Measurements from ENCODE around the gene CPA2.

Gene CPA2

DNA sequence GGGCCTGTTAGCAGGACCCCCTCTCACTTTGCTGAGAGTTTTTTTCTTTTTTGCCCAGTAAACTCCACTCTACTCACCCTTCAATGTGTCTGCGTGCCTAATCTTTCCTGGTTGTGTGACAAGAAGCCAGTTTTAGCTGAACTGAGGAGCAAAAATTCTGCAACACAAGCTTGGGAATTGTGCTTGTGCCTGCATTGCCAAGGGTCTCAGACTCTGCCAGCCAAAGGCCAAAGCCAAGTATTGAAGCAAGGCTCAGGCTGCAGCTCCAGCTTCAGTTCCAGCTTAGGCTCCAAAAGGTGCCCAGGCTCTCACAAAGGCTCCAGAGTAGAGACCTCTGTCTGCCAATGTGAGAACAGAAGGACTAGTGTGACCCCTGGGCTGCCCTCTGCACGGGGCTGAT lies 4.2 kb upstream of the CPA2 start:
- TF ChIP-seq, protein P1, sequence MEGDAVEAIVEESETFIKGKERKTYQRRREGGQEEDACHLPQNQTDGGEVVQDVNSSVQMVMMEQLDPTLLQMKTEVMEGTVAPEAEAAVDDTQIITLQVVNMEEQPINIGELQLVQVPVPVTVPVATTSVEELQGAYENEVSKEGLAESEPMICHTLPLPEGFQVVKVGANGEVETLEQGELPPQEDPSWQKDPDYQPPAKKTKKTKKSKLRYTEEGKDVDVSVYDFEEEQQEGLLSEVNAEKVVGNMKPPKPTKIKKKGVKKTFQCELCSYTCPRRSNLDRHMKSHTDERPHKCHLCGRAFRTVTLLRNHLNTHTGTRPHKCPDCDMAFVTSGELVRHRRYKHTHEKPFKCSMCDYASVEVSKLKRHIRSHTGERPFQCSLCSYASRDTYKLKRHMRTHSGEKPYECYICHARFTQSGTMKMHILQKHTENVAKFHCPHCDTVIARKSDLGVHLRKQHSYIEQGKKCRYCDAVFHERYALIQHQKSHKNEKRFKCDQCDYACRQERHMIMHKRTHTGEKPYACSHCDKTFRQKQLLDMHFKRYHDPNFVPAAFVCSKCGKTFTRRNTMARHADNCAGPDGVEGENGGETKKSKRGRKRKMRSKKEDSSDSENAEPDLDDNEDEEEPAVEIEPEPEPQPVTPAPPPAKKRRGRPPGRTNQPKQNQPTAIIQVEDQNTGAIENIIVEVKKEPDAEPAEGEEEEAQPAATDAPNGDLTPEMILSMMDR (IDR thresholded peaks at IDR 0.05; ENCODE audit: borderline replicate concordance, control extremely low read depth, extremely low read depth, insufficient read depth, missing control alignments) = no peak
- DNase-seq (ENCODE audit: low spot score) = no peak
- in situ Hi-C loops (cut with MboI; ENCODE audit: low sequenced_read_pairs, unreplicated experiment) = no loop called here

DNA sequence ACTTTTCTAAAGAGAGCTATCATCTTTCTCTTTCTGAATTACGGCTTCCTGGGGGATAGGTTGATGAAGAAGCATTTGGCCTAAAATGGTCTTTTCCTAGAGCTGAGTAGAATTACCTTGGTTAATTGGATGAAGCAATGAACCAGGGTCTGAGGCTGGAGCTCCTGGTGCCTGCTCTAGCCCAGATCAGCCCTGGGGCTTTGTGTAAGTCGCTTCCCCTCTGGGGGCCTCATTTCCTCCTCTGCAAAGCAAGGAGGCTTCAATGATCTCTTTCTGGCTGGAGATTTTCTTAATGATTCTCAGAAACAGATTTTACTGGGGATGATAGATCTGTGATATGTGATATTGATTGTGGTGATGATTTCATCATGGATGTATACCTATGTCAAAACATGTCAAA lies 3.5 kb upstream of the CPA2 start:
- in situ Hi-C loops (cut with MboI; ENCODE audit: low sequenced_read_pairs, unreplicated experiment) = no loop called here
- TF ChIP-seq, protein P1 (IDR thresholded peaks at IDR 0.05; ENCODE audit: borderline replicate concordance, control extremely low read depth, extremely low read depth, insufficient read depth, missing control alignments) = no peak
- no peak for DNase-seq (ENCODE audit: low spot score)

DNA sequence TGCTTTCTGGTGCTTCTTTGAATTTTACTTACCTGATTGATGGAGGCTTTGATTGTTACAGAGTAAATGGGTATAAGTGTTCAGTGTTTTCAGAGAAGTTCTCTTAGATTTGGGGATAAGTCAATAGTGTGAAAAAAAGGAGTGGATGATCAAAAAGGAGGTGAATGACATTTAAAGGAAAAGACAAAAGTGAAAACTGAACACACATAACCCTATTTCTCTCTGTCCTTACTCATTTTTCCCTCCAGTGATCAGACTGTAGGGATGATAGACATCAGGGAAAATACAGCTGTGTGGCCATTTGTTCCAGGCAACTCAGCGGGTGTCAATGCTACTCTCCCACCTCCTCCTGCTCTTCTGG lies 278 bp downstream of the CPA2 start:
- in situ Hi-C loops (cut with MboI; ENCODE audit: low sequenced_read_pairs, unreplicated experiment) = no loop called here
- TF ChIP-seq, protein P1 (IDR thresholded peaks at IDR 0.05; ENCODE audit: borderline replicate concordance, control extremely low read depth, extremely low read depth, insufficient read depth, missing control alignments) = no peak
- DNase-seq (ENCODE audit: low spot score) = no peak

DNA sequence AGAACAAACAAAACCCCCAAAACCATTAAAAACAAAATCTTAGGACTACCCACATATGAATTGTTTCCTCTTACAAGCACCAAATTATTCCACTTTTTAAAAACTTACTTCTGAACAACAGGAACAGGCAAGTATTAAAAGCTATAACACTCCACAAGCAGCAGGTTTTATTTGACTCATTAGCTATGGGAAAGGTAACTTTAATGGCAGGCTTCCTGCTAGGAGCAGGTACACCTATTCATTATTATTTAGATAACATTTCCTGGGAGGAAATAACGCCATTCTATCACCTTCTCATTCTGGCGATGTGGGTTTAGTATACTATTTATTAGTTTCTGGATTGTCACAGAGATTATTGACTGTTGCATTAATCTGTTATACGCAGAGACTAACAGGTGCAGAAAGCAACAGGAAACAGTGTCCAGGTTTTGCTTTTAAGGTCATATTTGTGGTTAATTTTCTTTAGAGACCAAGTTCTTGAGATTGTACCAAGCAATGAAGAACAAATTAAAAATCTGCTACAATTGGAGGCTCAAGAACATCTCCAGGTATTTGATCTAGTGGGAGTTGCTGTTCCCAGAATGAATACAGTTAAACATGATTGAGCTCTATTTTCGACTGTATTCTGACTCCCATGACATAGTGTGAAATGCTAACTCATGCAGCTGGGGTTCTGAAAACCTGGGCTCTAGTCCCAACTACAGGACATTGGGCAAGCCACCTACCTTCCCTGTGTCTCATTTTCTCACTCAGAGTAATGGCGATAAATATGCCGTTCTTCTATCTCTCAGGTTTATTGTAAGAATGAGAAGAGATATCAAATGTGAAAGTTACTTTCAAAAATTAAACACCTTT lies 2.0 kb downstream of the CPA2 start:
- in situ Hi-C loops (cut with MboI; ENCODE audit: low sequenced_read_pairs, unreplicated experiment) = no loop called here
- DNase-seq (ENCODE audit: low spot score) = no peak
- TF ChIP-seq, protein P1 (IDR thresholded peaks at IDR 0.05; ENCODE audit: borderline replicate concordance, control extremely low read depth, extremely low read depth, insufficient read depth, missing control alignments) = no peak

DNA sequence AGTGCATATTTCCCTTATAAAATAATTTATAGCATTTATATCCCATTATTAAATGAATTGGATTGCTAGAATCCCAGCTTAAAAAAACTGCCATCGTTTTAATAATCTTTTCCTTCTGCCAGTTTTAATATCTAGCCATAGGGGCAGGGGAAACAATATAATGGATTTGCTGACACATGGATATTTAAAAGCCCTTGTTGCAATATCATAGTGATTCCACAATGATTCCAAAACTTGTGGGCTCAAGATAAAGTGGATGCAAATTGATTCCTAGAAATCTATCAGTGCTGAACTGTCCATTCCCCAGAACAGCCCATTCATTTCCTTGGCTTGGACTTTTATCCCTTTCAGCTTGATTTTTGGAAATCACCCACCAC lies 2.6 kb downstream of the CPA2 start:
- in situ Hi-C loops (cut with MboI; ENCODE audit: low sequenced_read_pairs, unreplicated experiment) = no loop called here
- TF ChIP-seq, protein P1 (IDR thresholded peaks at IDR 0.05; ENCODE audit: borderline replicate concordance, control extremely low read depth, extremely low read depth, insufficient read depth, missing control alignments) = no peak

DNA sequence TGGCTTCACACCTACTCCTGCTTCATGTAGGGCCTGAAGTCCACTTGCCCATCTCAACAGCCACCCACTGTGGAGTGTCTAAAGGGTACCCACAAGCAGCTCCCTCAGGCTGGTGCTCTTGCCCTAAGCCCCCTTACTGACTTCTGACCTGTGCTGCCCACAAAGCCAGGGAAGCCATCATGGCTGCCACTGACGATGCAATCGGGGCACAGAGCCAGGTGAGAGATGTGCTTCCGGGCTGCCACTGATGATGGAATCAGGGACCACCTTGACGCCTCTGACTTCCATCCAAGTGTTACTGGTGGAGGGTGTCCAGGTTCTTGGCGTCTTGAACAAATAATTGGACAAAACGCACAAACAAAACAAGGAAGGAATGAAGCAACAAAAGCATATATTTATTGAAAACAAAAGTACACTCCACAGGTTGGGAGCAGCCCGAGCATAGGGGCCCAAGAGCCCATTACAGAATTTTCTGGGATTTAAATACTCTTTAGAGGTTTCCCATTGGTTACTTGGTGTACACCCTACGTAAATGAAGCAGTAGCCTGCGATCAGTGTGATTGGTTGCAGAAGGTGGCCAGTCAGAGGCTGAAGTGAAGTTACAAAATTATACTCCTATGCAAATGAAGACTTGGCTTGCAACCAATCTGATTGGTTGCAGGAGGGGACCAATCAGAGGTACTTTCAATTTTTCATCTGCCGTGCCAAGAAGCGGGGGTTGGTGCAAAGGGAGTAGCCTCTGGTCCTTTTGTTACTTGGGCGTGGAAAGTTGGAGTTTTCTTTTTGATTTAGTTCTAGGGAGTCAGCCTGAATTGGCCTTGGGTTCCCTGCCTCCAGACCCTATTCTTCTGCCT lies 4.5 kb downstream of the CPA2 start:
- no peak for DNase-seq (ENCODE audit: low spot score)
- TF ChIP-seq, protein P1 (IDR thresholded peaks at IDR 0.05; ENCODE audit: borderline replicate concordance, control extremely low read depth, extremely low read depth, insufficient read depth, missing control alignments) = no peak
- in situ Hi-C loops (cut with MboI; ENCODE audit: low sequenced_read_pairs, unreplicated experiment) = no loop called here

More for the DNA sequence above, 2.6 kb downstream of the CPA2 start:
- no peak for DNase-seq (ENCODE audit: low spot score)

All from GM13976 (cell line).